ENCODE measurements around the gene LRRTM2. TPM values are rescaled to one million over a fixed set of nuclear protein-coding genes. Genes with fewer than 3 reads are reported as not detected.

LRRTM2 gene
- total and polyA plus RNA-seq, 2 of the 4 experiments (the other 2 are of a cell fraction) = 0.53 to 2.0 TPM

- Histone ChIP-seq H3K4ac (ENCODE audit: low read depth, low read length) (no peak overlapping the region), H3K9me3 (ENCODE audit: control insufficient read depth, insufficient read depth, low read length) (no peaks in the 10 kb centered on the region), H4K8ac (ENCODE audit: low read depth in 2 of 2, low read length in 2 of 2) (no peak overlapping the region), H2BK20ac (ENCODE audit: low read depth, low read length) (no peak overlapping the region), H2AK9ac (replicated peaks; ENCODE audit: low read depth, low read length, poor library complexity) (no peak overlapping the region), H2AK5ac (ENCODE audit: low read depth, low read length) (no peak overlapping the region), H3K36me3 (ENCODE audit: control insufficient read depth, insufficient read depth, low read length) (no peaks in the 10 kb centered on the region; the same call in 1 of the 2 replicates), H4K91ac (ENCODE audit: insufficient read depth, low read depth, low read length) (no peak overlapping the region), H3K27ac (ENCODE audit: insufficient read depth, low read length) (no peak overlapping the region), H4K20me1 (ENCODE audit: insufficient read depth, low read length) (peaks cover 80% of the 10 kb centered on the region), H2BK5ac (ENCODE audit: low read depth, low read length, poor library complexity, severe bottlenecking) (no peak overlapping the region), H3K4me1 (ENCODE audit: control insufficient read depth, insufficient read depth, low read length) (peaks cover 13% of the 10 kb centered on the region), H3K79me1 (ENCODE audit: low read depth in 1 of 2, low read length in 2 of 2) (peaks cover 60 to 92% of the 10 kb centered on the region in 2 experiments), H3K4me2 (ENCODE audit: low read depth, low read length) (no peak overlapping the region), H4K5ac (ENCODE audit: low read depth, low read length) (no peak overlapping the region), H3K4me3 (ENCODE audit: insufficient read depth, low read depth, low read length) (no peak overlapping the region), H3K27me3 (ENCODE audit: control insufficient read depth, insufficient read depth, low read length) (no peaks in the 10 kb centered on the region), H2BK15ac (ENCODE audit: low read depth, low read length) (no peak overlapping the region), H3K9me1 (ENCODE audit: insufficient read depth, low read length) (peaks cover 18% of the 10 kb centered on the region), H3K18ac (ENCODE audit: low read depth, low read length) (no peak overlapping the region), H2BK120ac (ENCODE audit: low read depth, low read length) (no peak overlapping the region), H3K14ac (replicated peaks; ENCODE audit: low read depth, low read length) (no peak overlapping the region), H3K23ac (ENCODE audit: low read depth, low read length) (no peak overlapping the region), H3K9ac (ENCODE audit: low read depth, low read length) (no peak overlapping the region), H3K56ac (ENCODE audit: extremely low read depth, insufficient read depth, low read length) (no peak overlapping the region), H2AFZ (replicated peaks; ENCODE audit: low read length, poor library complexity) (no peak overlapping the region)
- intact Hi-C loops (cut with micrococcal nuclease) (no loop called here), dilution Hi-C loops (cut with HindIII; ENCODE audit: low sequenced_read_pairs, unreplicated experiment) (no loop called here), in situ Hi-C loops (cut with MboI; ENCODE audit: low sequenced_read_pairs) (no loop called here)
- DNase-seq (no peak), ATAC-seq (ENCODE audit: low read depth) (no peak)
- CTCF ChIA-PET = interaction anchor here (0.6 to 1.1 kb wide), 2 partner anchors 53 to 370 kb away, joined by 3 to 4 read pairs; no protein-coding TSS in a partner anchor
- no CpG with 5 or more reads among the region's 7 CpGs for WGBS, 2 experiments (ENCODE audit: extremely low coverage in 2 of 2, insufficient read length in 1 of 2)
- no TSS peak for BruUV-seq (replicated peaks)
- POLR2A ChIA-PET (ENCODE audit: unreplicated experiment) = no interaction called here
- no peak for TF ChIP-seq CHD1 (IDR thresholded peaks at IDR 0.05; ENCODE audit: low read depth, low read length)
- no peak for TF ChIP-seq CEBPB (IDR thresholded peaks at IDR 0.05; ENCODE audit: low read depth, low read length)
- no peak for TF ChIP-seq RCOR1 (IDR thresholded peaks at IDR 0.05; ENCODE audit: insufficient replicate concordance, low read length)
- TF ChIP-seq SMC3 (IDR thresholded peaks at IDR 0.05; ENCODE audit: low read depth, low read length) = no peak
- no peak for TF ChIP-seq MAZ (IDR thresholded peaks at IDR 0.05; ENCODE audit: borderline replicate concordance, low read depth, low read length)
- TF ChIP-seq NFE2L2 (IDR thresholded peaks at IDR 0.05; ENCODE audit: low read depth, low read length) = no peak
- no peak for TF ChIP-seq USF2 (IDR thresholded peaks at IDR 0.05; ENCODE audit: low read depth, low read length)
- no peak for TF ChIP-seq MXI1 (IDR thresholded peaks at IDR 0.05; ENCODE audit: borderline replicate concordance, low read depth, low read length)
- no peak for TF ChIP-seq FOS (IDR thresholded peaks at IDR 0.05; ENCODE audit: low read depth, low read length)
- TF ChIP-seq POLR2A (IDR thresholded peaks at IDR 0.05; ENCODE audit: low read depth, low read length) = no peak
- TF ChIP-seq MAFK (IDR thresholded peaks at IDR 0.05; ENCODE audit: low read depth, low read length) = no peak
- TF ChIP-seq RFX5 (IDR thresholded peaks at IDR 0.05; ENCODE audit: low read depth, low read length) = no peak
- TF ChIP-seq, protein P1, sequence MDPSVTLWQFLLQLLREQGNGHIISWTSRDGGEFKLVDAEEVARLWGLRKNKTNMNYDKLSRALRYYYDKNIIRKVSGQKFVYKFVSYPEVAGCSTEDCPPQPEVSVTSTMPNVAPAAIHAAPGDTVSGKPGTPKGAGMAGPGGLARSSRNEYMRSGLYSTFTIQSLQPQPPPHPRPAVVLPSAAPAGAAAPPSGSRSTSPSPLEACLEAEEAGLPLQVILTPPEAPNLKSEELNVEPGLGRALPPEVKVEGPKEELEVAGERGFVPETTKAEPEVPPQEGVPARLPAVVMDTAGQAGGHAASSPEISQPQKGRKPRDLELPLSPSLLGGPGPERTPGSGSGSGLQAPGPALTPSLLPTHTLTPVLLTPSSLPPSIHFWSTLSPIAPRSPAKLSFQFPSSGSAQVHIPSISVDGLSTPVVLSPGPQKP (IDR thresholded peaks at IDR 0.05; ENCODE audit: borderline replicate concordance, low read depth, low read length) = no peak
- TF ChIP-seq RAD21 (IDR thresholded peaks at IDR 0.05; ENCODE audit: low read length) = no peak
- TF ChIP-seq CTCF (conservative IDR thresholded peaks at IDR 0.05; ENCODE audit: low read depth, low read length) = no peak
Observed at GRCh38 chr5:138878437-138879235, 3.5 kb upstream of the LRRTM2 start.
